A549 (cell line): ENCODE data around the gene E2F7.

Experiments
- BHLHE40 ChIP-seq: IDR thresholded peaks from 2 replicates; pipeline ENCODE4 v1.6.1; 2012; ENCODE audit warnings: low read depth, low read length, inconsistent platforms
- CTCF ChIP-seq: fragments of >200 bp; sonication (Bioruptor Twin); formaldehyde crosslinking; IDR thresholded peaks from 3 replicates; pipeline ENCODE4 v1.5.1; 2016
- EP300 ChIP-seq, 2 experiments: fragments of >200 bp; sonication (Bioruptor Twin); formaldehyde crosslinking; IDR thresholded peaks; 2 replicates in 1 of 2; 3 replicates in 1 of 2; pipeline ENCODE4 v1.6.1; 2016 to 2017
- MYC ChIP-seq: IDR thresholded peaks from 2 replicates; pipeline ENCODE4 v1.6.1; 2012; ENCODE audit warnings: mild to moderate bottlenecking, inconsistent platforms, low read length, improper control_type of control experiment, borderline replicate concordance
- TFCP2L1 ChIP-seq: fragments of 250-450 bp; sonication (Bioruptor Pico); IDR thresholded peaks from 2 replicates; pipeline ENCODE4 v1.5.0; 2021; ENCODE audit warnings: mild to moderate bottlenecking
- ZFP36 ChIP-seq: fragments of 450-650 bp; IDR thresholded peaks from 2 replicates; pipeline ENCODE4 v1.6.1; 2014; ENCODE audit warnings: borderline replicate concordance; ENCODE audit not compliant: partially characterized antibody

- no peak for TF ChIP-seq CTCF
- no peak for TF ChIP-seq BHLHE40
- no peak for TF ChIP-seq ZFP36
- no peak for TF ChIP-seq MYC
- TF ChIP-seq TFCP2L1 (CRISPR knock-in tag) = no peak
- no peak for TF ChIP-seq EP300 (IDR thresholded peaks at IDR 0.05)
Observed at GRCh38 chr12:76984566-76984965, 80.8 kb downstream of the E2F7 start.
